GM21723 (cell line): Measurements from ENCODE around the gene ASIC3.

Source experiments
- ATAC-seq: cut with Tn5 transposase; IDR thresholded peaks from one replicate; pipeline ENCODE4 v1.9.1; 2021; ENCODE audit warnings: mild to moderate bottlenecking, moderate library complexity; ENCODE audit not compliant: unreplicated experiment

Gene ASIC3

GRCh38 chr7:151069841-151070573 lies 21.7 kb downstream of the ASIC3 start:
- ATAC-seq = no peak

GRCh38 chr7:151070574-151070960 lies 22.2 kb downstream of the ASIC3 start:
- no peak for ATAC-seq

GRCh38 chr7:151071032-151071866 lies 22.9 kb downstream of the ASIC3 start:
- no peak for ATAC-seq

GRCh38 chr7:151073990-151074389 lies 25.7 kb downstream of the ASIC3 start:
- no peak for ATAC-seq

- ATAC-seq = no peak
Observed at GRCh38 chr7:151074817-151075661, 26.7 kb downstream of the ASIC3 start.

GRCh38 chr7:151075662-151075971 lies 27.3 kb downstream of the ASIC3 start:
- ATAC-seq = no peak

- no peak for ATAC-seq
Observed at GRCh38 chr7:151075978-151076426, 27.7 kb downstream of the ASIC3 start.

GRCh38 chr7:151076863-151077704 lies 28.8 kb downstream of the ASIC3 start:
- ATAC-seq = no peak

GRCh38 chr7:151077705-151078232 lies 29.4 kb downstream of the ASIC3 start:
- ATAC-seq = no peak

GRCh38 chr7:151078233-151079040 lies 30.1 kb downstream of the ASIC3 start:
- no peak for ATAC-seq

- no peak for ATAC-seq
Observed at GRCh38 chr7:151079199-151079910, 31.0 kb downstream of the ASIC3 start.

- peak; percentile 2 for ATAC-seq
Observed at GRCh38 chr7:151080067-151080521, 31.8 kb downstream of the ASIC3 start.

GRCh38 chr7:151080522-151081169 lies 32.3 kb downstream of the ASIC3 start, which contains the start of gene FASTK:
FASTK (minus strand) TSS chr7:151080809; CDS start chr7:151080766, 43 bp downstream.
- peak; percentile 71 for ATAC-seq

- ATAC-seq = no peak
Observed at GRCh38 chr7:151081170-151082101, 33.1 kb downstream of the ASIC3 start.

GRCh38 chr7:151082141-151083070 lies 34.1 kb downstream of the ASIC3 start:
- no peak for ATAC-seq
